SW 1271 (cell line): ENCODE results near the gene USP6.
"Not testable (repeated sequence)": the region's sequence is repeated elsewhere in the genome, so short reads cannot be mapped to it uniquely, and the experiment has no call there.

Source experiments
- DNase-seq, 2 experiments: peaks; one replicate each; lab custom pipeline; 2025; lab: John Stamatoyannopoulos, UW

The USP6 gene

DNA sequence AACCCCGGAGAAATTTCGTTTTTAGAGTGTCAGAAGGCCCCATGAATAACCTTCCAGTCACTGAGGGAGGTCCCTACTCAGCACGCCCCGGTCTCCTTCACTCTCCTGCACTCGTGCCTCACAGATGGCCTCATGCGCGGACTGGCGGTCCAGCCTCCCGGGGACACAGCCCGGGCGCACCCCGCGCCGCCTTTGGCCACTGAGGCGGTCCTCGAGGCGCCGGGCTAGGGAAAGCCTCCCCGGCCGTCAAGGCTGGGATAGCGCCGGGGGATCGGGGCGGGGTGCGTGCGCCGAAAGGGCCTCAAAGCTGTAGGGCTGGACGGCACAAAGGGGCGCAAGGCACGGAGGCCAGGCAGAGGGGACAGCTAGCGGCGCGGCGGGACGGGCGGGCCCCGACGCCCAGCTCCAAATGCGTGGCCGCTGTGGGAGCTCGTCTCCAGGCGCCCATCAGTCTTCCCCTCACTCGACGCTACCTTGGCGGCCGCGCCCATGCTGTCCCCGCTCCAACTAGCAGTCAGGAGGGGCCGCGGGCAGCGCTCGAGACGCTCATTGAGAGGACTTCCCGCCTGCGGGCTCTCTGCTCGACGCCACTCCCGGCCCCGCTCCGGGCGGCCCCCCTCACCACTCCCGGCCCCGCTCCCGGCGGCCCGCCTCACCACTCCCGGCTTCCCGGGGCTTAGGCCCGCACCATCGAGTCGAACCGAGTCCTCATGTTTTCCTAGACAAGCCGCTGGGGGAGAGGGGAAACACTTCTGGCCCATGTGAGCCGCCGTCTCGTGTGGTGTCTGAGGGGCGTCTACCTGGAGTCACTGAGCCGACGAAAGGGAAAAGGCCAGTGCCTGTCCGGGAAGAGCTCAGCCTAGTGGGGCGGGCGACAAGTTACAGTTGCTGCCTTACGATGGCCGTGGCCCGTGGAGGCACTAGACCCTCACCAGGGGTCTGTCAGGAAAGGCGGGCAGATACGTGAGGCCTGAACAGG, at the start of gene USP6:
TSS of gene USP6 (plus strand) at position 360 of the 979 bp plus-strand sequence. CDS start 14,336 bp downstream, outside the sequence.
- no peak for DNase-seq

DNA sequence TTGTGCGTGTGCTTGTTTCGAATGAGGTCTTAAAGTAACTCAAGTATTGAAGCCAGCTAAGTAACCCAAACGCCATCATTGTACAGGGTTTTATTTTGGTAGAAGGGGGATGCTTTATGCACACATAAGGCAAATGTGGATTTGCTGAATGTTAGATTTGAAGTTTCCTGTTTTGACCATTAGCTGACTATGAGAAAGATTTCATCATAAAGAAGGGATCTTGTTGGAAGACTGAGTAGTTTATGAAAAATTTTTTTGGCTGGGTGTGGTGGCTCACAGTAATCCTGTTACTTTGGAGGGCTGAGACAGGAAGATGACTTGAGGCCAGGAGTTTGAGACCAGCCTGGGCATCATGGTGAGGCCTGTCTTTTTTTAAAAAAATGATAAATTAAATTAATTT, 47.6 kb upstream of the USP6 start:
- DNase-seq, result no peak

GRCh38 chr17:5069724-5070123, 46.1 kb upstream of the USP6 start:
- DNase-seq, result no peak

DNA sequence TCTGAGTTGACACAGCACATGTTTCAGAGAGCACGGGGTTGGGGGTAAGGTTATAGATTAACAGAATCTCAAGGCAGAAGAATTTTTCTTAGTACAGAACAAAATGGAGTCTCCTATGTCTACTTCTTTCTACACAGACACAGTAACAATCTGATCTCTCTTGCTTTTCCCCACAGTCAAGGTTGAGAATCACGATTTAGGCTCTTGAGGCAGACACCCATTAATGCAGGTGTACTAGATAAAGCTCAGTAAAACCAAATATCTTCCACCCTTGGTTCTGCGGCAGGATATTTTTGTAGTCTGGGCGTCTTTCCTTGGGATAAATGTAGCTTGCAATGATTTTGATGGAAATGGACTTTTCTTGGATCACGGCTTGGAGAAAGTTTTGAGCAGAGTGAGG, 40.4 kb upstream of the USP6 start:
- DNase-seq, result not testable (repeated sequence)

DNA sequence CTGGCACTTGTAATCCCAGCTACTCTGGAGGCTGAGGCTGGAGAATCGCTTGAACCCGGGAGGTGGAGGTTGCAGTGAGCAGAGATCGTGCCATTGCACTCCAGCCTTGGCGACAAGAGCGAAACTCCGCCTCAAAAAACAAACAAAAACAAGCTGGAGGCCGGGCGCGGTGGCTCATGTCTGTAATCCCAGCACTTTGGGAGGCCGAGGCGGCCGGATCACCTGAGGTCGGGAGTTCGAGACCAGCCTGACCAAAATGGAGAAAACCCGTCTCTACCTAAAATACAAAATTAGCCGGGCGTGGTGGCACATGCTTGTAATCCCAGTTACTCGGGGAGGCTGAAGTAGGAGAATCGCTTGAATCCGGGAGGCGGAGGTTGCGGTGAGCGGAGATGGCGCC, 38.6 kb upstream of the USP6 start:
- DNase-seq, result not testable (repeated sequence)

GRCh38 chr17:5077781-5078105, 38.1 kb upstream of the USP6 start:
- peak in 1 of 2 experiments; percentile 52 for DNase-seq

GRCh38 chr17:5078106-5079028, 37.5 kb upstream of the USP6 start, which contains the start of gene ZFP3:
Gene ZFP3 (plus strand): TSS chr17:5078467. CDS start chr17:5091505, 13,038 bp downstream.
- peak; percentile 74 to 89 for DNase-seq

DNA sequence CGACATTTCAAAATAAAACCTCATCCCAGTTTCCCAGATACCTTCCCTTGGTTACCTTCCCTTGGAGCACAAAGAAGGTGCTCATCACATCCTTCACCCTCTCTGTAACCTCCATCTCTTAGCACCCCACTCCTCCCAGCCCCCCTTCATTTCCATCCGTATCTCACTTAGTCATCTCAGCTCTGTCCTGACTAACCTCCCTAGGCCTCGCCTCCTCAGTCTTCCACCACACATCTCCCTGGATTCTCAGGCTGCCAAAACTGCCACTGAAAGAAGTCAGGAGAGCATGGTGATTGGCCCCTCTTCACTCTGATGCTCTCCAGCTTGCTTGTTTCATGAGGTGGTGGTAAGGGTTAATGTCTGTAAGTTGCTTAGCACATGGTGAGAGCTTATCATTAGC, 35.2 kb upstream of the USP6 start:
- DNase-seq, result no peak

- DNase-seq, result no peak
These were observed 23.4 kb upstream of the USP6 start for GRCh38 chr17:5092218-5093010.

DNA sequence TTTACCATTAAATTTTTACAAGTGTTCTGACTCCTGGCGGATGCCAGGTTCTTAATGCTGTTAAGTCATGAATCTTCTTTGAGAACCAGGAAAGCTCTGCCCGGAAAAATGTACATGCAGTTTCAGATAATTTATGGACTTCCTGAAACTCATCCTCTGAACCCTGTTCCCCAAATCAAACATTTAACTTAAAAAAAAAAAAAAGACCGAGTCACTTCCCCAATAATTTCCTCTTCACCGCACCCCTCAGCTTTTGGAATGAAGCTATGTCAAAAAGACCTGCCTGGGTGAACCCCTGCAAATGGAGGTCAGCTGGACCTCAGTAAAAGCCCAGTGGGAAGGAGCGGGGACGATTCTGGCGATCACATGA, 19.1 kb upstream of the USP6 start:
- no peak for DNase-seq

DNA sequence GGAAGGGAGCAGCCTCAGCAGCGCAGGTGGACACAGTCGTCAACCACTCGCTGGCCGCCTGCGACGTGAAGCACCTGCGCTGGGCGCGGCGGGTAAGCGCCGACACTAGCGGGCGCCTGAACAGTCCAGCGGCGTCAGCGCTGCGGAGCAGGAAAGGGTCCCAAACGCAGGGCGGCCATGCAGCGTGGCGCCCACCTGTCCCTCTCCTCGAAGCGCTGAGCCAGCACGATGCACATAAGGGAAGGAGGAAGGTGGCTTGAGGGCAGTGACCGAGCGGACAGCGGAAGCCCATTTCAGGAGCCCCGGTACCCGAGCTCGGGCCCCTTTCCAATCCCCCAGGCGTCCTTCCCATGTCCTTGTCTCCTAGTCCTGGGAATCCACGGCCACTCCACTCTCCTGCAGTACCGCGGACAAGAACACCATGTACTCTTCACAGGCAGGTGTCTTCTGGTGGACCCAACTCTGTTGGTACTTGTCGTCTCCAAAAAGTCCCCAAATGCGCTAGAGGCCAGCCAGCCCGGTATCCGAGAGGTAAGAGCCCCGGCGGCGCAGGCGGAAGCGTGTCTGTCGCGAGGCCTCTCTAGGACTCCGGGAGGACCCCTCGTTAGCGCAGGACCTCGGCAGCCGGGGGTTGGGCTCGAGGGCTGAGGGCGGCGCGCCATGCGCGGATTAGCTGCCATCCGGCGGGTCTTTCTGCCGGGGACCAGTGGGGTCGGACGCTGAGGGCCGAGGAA, 18.6 kb upstream of the USP6 start:
- DNase-seq, result no peak

- DNase-seq, result no peak
These were observed 16.6 kb upstream of the USP6 start for GRCh38 chr17:5099271-5099670.

DNA sequence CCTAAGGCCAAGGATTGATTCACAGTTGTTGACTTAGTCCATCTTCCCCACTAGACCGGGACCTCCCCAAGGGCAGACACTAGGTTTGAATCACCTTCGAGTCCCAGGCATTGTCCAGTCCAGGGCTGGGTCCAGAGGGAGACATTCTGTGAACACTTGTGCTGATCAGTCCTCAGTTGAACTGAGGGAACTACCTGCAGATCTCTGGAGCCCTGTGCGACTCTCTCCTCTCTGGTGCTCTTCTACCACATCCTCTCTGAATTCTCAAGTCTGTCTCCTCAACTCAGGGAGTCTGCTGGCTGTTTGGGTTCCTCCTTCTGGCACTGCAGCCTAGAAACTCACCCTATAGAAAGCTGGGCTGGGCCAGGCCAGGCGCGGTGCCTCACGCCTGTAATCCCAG, 15.0 kb upstream of the USP6 start:
- DNase-seq, result no peak

DNA sequence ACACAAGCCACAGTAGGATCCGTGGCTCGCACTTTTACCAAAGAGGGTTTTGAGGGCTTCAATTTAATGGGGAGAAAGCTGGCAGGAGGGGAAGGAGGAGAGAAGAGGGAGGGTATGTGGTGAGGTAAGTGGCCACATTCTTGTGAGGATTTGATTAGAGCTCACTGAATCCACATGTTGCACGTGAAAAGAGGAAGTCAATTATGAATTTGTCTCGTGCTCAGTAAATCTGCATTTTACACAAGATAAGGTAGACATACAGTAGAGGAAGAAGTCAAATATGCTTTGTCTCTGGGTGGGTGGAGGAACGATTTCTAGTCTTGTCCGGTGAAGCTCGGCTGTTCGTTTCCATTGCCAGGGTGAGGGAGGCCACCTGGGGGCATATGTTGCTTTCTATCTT, 5.0 kb upstream of the USP6 start:
- DNase-seq, result no peak

- DNase-seq, result peak; percentile 78 to 91
These were observed 4.2 kb upstream of the USP6 start, which contains the start of gene ZNF232 for GRCh38 chr17:5111402-5112204. Gene ZNF232 (minus strand): TSS chr17:5111878. CDS start chr17:5111822, 56 bp downstream.

DNA sequence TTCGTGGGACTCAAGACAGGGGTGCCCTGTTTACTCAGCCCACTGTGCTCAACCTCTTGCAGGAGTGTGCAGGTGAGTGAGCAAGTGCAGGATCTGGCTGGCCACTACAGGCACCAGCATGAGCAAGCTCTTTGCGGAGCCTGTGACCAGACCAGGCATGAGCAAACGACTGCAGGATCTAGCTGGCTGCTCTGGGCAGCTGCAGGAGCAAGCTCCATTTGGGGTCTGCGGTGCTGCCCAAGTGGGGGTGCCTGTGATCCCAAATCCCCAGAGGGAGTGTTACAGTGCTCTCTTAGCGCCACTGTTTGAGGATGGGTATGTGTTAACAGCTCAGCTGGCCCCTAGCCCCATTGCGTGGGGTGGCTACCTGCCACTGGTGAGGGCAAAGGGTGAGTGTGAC, 2.4 kb downstream of the USP6 start:
- DNase-seq, result no peak

- DNase-seq, result no peak
These were observed 4.2 kb downstream of the USP6 start for GRCh38 chr17:5120036-5120435.

GRCh38 chr17:5120436-5121185, 4.8 kb downstream of the USP6 start:
- DNase-seq, result not testable (repeated sequence)

GRCh38 chr17:5121186-5121841, 5.5 kb downstream of the USP6 start:
- DNase-seq, result no peak
